ENCODE measurements around the gene SLC8A1. TPM values are rescaled to one million over a fixed set of nuclear protein-coding genes. Genes with fewer than 3 reads are reported as not detected.

SLC8A1 gene
- total RNA-seq, 2 donors from 2014 or later: 0.43 to 0.64 TPM

- no peaks in the 10 kb centered on the region for H3K36me3 Mint-ChIP-seq
Measured at GRCh38 chr2:40173276-40173675, 278.6 kb downstream of the SLC8A1 start.

GRCh38 chr2:40169856-40170255, 282.0 kb downstream of the SLC8A1 start:
- Mint-ChIP-seq H3K36me3 (no peaks in the 10 kb centered on the region), H3K9me3 (peaks cover 0 to 7% of the 10 kb centered on the region in 2 donors), H3K27ac (no peak overlapping the region)
- ATAC-seq (no peak), DNase-seq (ENCODE audit: low spot score in 2 of 2) (no peak)

More at GRCh38 chr2:40173276-40173675, 278.6 kb downstream of the SLC8A1 start:
- ATAC-seq (no peak), DNase-seq (ENCODE audit: low spot score in 2 of 2) (no peak)
- no peak overlapping the region for H3K27ac Mint-ChIP-seq
- H3K9me3 Mint-ChIP-seq: peaks cover 0 to 7% of the 10 kb centered on the region in 2 donors

- DNase-seq (ENCODE audit: low spot score in 2 of 2) (no peak), ATAC-seq (no peak)
- H3K9me3 Mint-ChIP-seq: peaks cover 0 to 7% of the 10 kb centered on the region in 2 donors
- no peak overlapping the region for H3K27ac Mint-ChIP-seq
- H3K36me3 Mint-ChIP-seq: no peaks in the 10 kb centered on the region
Measured at GRCh38 chr2:40169430-40169829, 282.5 kb downstream of the SLC8A1 start.

- DNase-seq (ENCODE audit: low spot score in 2 of 2) (no peak), ATAC-seq (no peak)
- Mint-ChIP-seq H3K36me3 (no peaks in the 10 kb centered on the region), H3K9me3 (peaks cover 0 to 7% of the 10 kb centered on the region in 2 donors), H3K27ac (no peak overlapping the region)
Measured at GRCh38 chr2:40168546-40168945, 283.3 kb downstream of the SLC8A1 start.

GRCh38 chr2:40168032-40168431, 283.9 kb downstream of the SLC8A1 start:
- Mint-ChIP-seq H3K36me3 (no peaks in the 10 kb centered on the region), H3K27ac (no peak overlapping the region), H3K9me3 (peaks cover 0 to 7% of the 10 kb centered on the region in 2 donors)
- ATAC-seq (no peak), DNase-seq (ENCODE audit: low spot score in 2 of 2) (no peak)

GRCh38 chr2:40166006-40166405, 285.9 kb downstream of the SLC8A1 start:
- Mint-ChIP-seq H3K36me3 (no peaks in the 10 kb centered on the region), H3K27ac (no peak overlapping the region), H3K9me3 (peaks cover 0 to 4% of the 10 kb centered on the region in 2 donors)
- ATAC-seq (no peak), DNase-seq (ENCODE audit: low spot score in 2 of 2) (no peak)

GRCh38 chr2:40165509-40165844, 286.4 kb downstream of the SLC8A1 start:
- Mint-ChIP-seq H3K27ac (no peak overlapping the region), H3K9me3 (peaks cover 0 to 4% of the 10 kb centered on the region in 2 donors), H3K36me3 (no peaks in the 10 kb centered on the region)
- DNase-seq (ENCODE audit: low spot score in 2 of 2) (no peak), ATAC-seq (no peak)

- ATAC-seq: no peak
- DNase-seq (ENCODE audit: low spot score in 2 of 2): no peak
- Mint-ChIP-seq H3K9me3 (peaks cover 0 to under 1% of the 10 kb centered on the region in 2 donors), H3K27ac (no peak overlapping the region), H3K36me3 (no peaks in the 10 kb centered on the region)
Measured at GRCh38 chr2:40164736-40165508, 287.0 kb downstream of the SLC8A1 start.

- no peaks in the 10 kb centered on the region for H3K9me3 Mint-ChIP-seq
- DNase-seq (ENCODE audit: low spot score in 2 of 2) (no peak), ATAC-seq (no peak)
- H3K36me3 Mint-ChIP-seq: no peaks in the 10 kb centered on the region
- no peak overlapping the region for H3K27ac Mint-ChIP-seq
Measured at GRCh38 chr2:40161986-40162385, 289.9 kb downstream of the SLC8A1 start.

GRCh38 chr2:40160751-40161218, 291.1 kb downstream of the SLC8A1 start:
- H3K36me3 Mint-ChIP-seq: no peaks in the 10 kb centered on the region
- no peaks in the 10 kb centered on the region for H3K9me3 Mint-ChIP-seq
- DNase-seq (ENCODE audit: low spot score in 2 of 2) (no peak), ATAC-seq (no peak)
- H3K27ac Mint-ChIP-seq: no peak overlapping the region

- H3K27ac Mint-ChIP-seq: no peak overlapping the region
- no peak for ATAC-seq
- H3K36me3 Mint-ChIP-seq: no peaks in the 10 kb centered on the region
- no peak for DNase-seq (ENCODE audit: low spot score in 2 of 2)
- H3K9me3 Mint-ChIP-seq: no peaks in the 10 kb centered on the region
Measured at GRCh38 chr2:40159333-40159732, 292.6 kb downstream of the SLC8A1 start.

GRCh38 chr2:40158781-40159180, 293.1 kb downstream of the SLC8A1 start:
- Mint-ChIP-seq H3K27ac (no peak overlapping the region), H3K36me3 (no peaks in the 10 kb centered on the region), H3K9me3 (no peaks in the 10 kb centered on the region)
- no peak for DNase-seq (ENCODE audit: low spot score in 2 of 2)
- ATAC-seq: no peak

GRCh38 chr2:40155728-40156127, 296.2 kb downstream of the SLC8A1 start:
- no peaks in the 10 kb centered on the region for H3K36me3 Mint-ChIP-seq
- no peaks in the 10 kb centered on the region for H3K9me3 Mint-ChIP-seq
- DNase-seq (ENCODE audit: low spot score in 2 of 2) (no peak), ATAC-seq (no peak)
- H3K27ac Mint-ChIP-seq: no peak overlapping the region

- DNase-seq (ENCODE audit: low spot score in 2 of 2) (no peak), ATAC-seq (no peak)
- H3K27ac Mint-ChIP-seq: no peak overlapping the region
- H3K9me3 Mint-ChIP-seq: no peaks in the 10 kb centered on the region
- H3K36me3 Mint-ChIP-seq: no peaks in the 10 kb centered on the region
Measured at GRCh38 chr2:40150266-40150665, 301.6 kb downstream of the SLC8A1 start.

- Mint-ChIP-seq H3K27ac (no peak overlapping the region), H3K9me3 (no peaks in the 10 kb centered on the region), H3K36me3 (no peaks in the 10 kb centered on the region)
- DNase-seq (ENCODE audit: low spot score in 2 of 2) (no peak), ATAC-seq (no peak)
Measured at GRCh38 chr2:40148334-40148733, 303.6 kb downstream of the SLC8A1 start.

- H3K36me3 Mint-ChIP-seq: no peaks in the 10 kb centered on the region
- ATAC-seq: no peak
- H3K9me3 Mint-ChIP-seq: no peaks in the 10 kb centered on the region
- no peak overlapping the region for H3K27ac Mint-ChIP-seq
- DNase-seq (ENCODE audit: low spot score in 2 of 2): no peak
Measured at GRCh38 chr2:40147360-40147759, 304.5 kb downstream of the SLC8A1 start.

- DNase-seq (ENCODE audit: low spot score in 2 of 2) (no peak), ATAC-seq (no peak)
- Mint-ChIP-seq H3K9me3 (no peaks in the 10 kb centered on the region), H3K27ac (no peak overlapping the region), H3K36me3 (no peaks in the 10 kb centered on the region)
Measured at GRCh38 chr2:40144022-40144421, 307.9 kb downstream of the SLC8A1 start.

GRCh38 chr2:40138314-40138713, 313.6 kb downstream of the SLC8A1 start:
- Mint-ChIP-seq H3K9me3 (no peaks in the 10 kb centered on the region), H3K27ac (no peak overlapping the region), H3K36me3 (no peaks in the 10 kb centered on the region)
- DNase-seq (ENCODE audit: low spot score in 2 of 2) (no peak), ATAC-seq (no peak)

Measured in activated naive CD4-positive, alpha-beta T cell treated with anti-CD3 and anti-CD28 coated beads, Interleukin-2, amount 50 U/mL, for 72 hours (primary cell).